H7 (cell line): ENCODE data around the gene TBX2. TPM values are rescaled to one million over a fixed set of nuclear protein-coding genes. Genes with fewer than 3 reads are reported as not detected.
"Not testable (repeated sequence)": the region's sequence is repeated elsewhere in the genome, so short reads cannot be mapped to it uniquely, and the experiment has no call there.

ENCODE experiments used
- DNase-seq: peaks from one replicate; pipeline ENCODE4 v3.0.0; 2012
- H3K27me3 ChIP-seq: 2 replicates; pipeline ENCODE4 v1.6.0; 2011; ENCODE audit warnings: mild to moderate bottlenecking, low read length; ENCODE audit not compliant: control insufficient read depth, insufficient read depth
- H3K36me3 ChIP-seq: replicated peaks from 2 replicates; pipeline ENCODE4 v1.5.1; 2011; ENCODE audit warnings: low read length; ENCODE audit not compliant: control insufficient read depth, insufficient read depth
- H3K4me3 ChIP-seq: 2 replicates; pipeline ENCODE4 v1.5.1; 2011; ENCODE audit warnings: low read depth, mild to moderate bottlenecking, control low read depth, low read length, moderate library complexity; ENCODE audit not compliant: insufficient read depth
- total RNA-seq: library from RNA; depleted of rRNA; stranded (reverse); fragments of >200 nt; shearing (Covaris generic); gene quantifications from 2 replicates; pipeline ENCODE4 v1.2.3, GENCODE V29; 2014; rRNA removed

The TBX2 gene
- not detected in 2 replicates for total RNA-seq

DNA sequence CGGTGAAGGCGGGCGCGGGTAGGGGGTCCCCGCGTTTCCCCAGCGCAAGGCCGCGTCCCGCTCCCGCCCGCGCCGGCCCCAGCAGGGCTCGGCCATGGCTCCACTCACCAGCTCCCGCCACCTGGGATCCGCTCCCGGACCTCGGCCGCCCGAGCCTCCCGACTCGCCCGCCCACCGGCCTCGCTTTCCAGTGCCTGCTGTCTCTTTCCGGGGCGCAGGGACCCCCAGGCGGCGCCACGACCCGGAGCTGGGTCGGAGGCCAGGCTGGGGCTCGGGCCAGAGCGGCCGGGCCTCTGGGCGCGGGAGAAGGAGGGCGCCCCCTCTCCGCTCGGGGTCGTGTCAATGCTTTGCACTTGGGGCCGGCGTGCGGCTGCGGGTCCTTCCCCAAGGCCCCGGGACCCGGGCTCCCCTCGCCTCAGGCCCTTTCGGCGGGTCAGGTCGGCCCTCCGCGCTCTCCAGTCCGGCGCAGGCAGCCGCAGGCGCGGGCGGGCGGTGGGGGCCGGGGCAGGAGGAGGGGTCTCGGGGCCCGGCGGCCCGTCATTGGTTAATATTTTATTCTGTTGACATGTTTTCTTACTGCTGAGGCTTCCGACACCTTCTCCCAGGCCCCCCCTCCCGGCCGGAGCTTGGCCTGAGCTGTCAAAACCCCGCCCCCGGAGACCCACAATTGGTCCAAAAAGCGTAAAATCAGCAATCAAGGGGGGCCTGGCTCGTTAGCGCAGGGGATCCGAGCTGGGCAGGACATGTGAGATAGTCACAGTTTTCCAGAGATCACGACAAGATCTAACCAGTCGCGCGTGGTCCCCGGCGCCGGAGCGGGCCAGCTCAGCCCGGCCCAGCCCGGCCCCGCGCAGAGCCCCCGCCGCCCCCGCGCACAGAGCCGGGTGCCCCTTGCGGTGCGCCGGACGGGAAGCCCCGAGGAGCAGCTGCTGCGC is at the start of gene TBX2:
Gene TBX2 (plus strand): TSS at position 713 of the 935 bp plus-strand sequence. CDS start 334 bp downstream, outside the sequence.
- DNase-seq = peak; percentile 96
- peaks cover 97% of the 10 kb centered on the region for H3K27me3 ChIP-seq
- no peaks in the 10 kb centered on the region for H3K36me3 ChIP-seq
- peak within 1 kb of the TSS; percentile 34 for H3K4me3 ChIP-seq

- H3K4me3 ChIP-seq = no peak overlapping the region
- no peaks in the 10 kb centered on the region for H3K27me3 ChIP-seq
- H3K36me3 ChIP-seq = no peaks in the 10 kb centered on the region
- DNase-seq = no peak
Measured at GRCh38 chr17:61351745-61352407, 47.8 kb upstream of the TBX2 start.

GRCh38 chr17:61352408-61352770 is 47.3 kb upstream of the TBX2 start:
- H3K36me3 ChIP-seq = no peaks in the 10 kb centered on the region
- no peaks in the 10 kb centered on the region for H3K27me3 ChIP-seq
- no peak for DNase-seq
- no peak overlapping the region for H3K4me3 ChIP-seq

DNA sequence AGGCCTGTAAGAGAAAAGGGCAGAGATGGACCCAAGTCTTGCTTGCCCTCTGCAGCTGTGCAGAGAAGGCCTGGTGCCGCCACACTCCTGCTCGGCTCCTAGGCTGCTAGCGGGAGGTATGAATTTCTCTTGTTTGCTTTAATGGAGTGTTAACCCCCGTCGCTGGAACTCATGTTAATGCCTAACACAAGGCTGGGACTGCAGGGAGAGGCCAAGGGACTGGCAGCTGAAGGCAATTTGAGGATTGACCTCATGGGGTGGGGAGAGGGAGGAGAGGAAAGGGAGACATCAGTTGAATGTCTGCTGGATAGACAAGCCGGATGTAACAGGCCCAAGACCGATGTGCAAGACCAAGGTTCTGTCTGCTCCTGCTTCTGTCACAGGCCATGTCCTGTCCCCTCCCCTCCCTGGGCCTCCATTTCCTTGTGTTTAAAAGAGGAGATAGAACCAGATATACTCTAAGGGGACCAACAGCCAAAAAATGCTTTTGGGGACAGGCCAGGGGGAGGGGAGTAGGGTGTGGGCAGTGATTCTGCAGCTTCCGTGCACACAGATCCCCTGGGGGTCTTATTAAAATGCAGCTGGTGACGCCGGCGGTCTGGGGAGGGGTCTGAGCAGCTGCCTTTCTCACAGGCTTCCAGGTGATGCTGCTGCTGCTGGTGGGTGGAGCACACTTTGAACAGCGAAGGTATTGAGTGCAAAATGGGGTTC is 46.7 kb upstream of the TBX2 start:
- no peak for DNase-seq

DNA sequence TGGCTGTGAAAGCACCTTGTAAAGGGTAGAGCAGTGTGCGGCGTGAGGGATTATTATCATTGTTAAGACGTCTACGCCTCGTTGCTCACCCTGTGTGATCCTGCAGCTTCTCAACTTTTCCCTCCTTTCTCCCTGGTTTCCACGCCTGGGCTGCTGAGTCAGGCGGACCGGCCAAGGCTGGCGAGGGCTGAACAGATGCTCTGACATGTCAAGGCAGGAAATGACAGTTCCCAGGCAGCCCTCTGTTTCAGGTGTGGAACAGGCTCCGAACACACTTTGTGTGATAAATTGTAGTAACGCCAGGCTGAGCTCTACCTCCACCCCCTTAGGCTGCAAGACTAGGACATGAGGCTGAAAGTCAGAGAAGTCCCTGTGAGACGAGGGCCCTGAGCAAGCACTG is 46.0 kb upstream of the TBX2 start:
- Histone ChIP-seq H3K4me3 (no peak overlapping the region), H3K36me3 (no peaks in the 10 kb centered on the region), H3K27me3 (no peaks in the 10 kb centered on the region)
- no peak for DNase-seq

More for the DNA sequence above, 46.7 kb upstream of the TBX2 start:
- Histone ChIP-seq H3K36me3 (no peaks in the 10 kb centered on the region), H3K4me3 (no peak overlapping the region), H3K27me3 (no peaks in the 10 kb centered on the region)

GRCh38 chr17:61354895-61355874 is 44.5 kb upstream of the TBX2 start:
- Histone ChIP-seq H3K27me3 (no peaks in the 10 kb centered on the region), H3K36me3 (no peaks in the 10 kb centered on the region), H3K4me3 (no peak overlapping the region)
- peak; percentile 57 for DNase-seq

GRCh38 chr17:61357061-61357460 is 42.6 kb upstream of the TBX2 start:
- not testable (repeated sequence) for H3K27me3 ChIP-seq, DNase-seq, H3K4me3 ChIP-seq, H3K36me3 ChIP-seq

DNA sequence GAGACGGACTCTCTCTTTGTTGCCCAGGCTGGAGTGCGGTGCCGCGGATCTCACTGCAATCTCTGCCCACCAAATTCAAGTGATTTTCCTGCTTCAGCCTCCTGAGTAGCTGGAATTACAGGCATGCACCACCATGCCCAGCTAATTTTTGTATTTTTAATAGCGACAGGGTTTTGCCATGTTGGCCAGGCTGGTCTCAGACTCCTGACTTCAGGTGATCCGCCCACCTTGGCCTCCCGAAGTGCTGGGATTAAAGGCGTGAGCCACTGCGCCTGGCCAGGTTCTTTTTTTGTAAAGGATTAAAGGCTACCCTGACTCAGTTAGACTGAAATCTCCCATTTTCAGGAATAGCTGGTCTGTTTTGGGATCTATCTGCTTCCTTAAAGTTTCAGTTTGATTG is 40.1 kb upstream of the TBX2 start:
- not testable (repeated sequence) for H3K36me3 ChIP-seq, H3K27me3 ChIP-seq, H3K4me3 ChIP-seq, DNase-seq

- Histone ChIP-seq H3K27me3 (no peaks in the 10 kb centered on the region), H3K4me3 (no peak overlapping the region), H3K36me3 (no peaks in the 10 kb centered on the region)
- no peak for DNase-seq
Measured at GRCh38 chr17:61360318-61360943, 39.2 kb upstream of the TBX2 start.

GRCh38 chr17:61361084-61361483 is 38.6 kb upstream of the TBX2 start:
- no peaks in the 10 kb centered on the region for H3K27me3 ChIP-seq
- no peak for DNase-seq
- no peaks in the 10 kb centered on the region for H3K36me3 ChIP-seq
- H3K4me3 ChIP-seq = no peak overlapping the region

DNA sequence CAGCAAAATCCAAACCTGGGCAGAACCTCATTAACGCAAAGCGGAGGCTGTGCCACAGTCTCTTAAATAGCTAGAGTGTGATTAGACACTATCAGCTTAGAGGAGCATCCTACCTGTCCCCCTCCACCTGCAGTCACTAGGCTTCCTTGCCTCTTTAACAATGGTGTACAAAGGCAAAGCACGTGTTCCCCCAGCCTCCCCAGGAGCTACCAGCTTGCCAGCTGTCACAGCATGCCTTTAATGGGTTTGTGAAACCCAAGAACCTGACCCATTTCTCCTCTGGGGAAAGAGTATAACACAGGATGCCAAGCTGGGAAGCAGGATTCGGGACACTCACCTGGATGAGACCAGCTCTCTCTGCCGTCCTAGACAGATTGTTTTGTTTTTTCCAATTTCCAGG is 37.2 kb upstream of the TBX2 start:
- H3K27me3 ChIP-seq = no peaks in the 10 kb centered on the region
- no peaks in the 10 kb centered on the region for H3K36me3 ChIP-seq
- DNase-seq = no peak
- no peak overlapping the region for H3K4me3 ChIP-seq

GRCh38 chr17:61362852-61363600 is 36.6 kb upstream of the TBX2 start:
- H3K36me3 ChIP-seq = no peaks in the 10 kb centered on the region
- no peak overlapping the region for H3K4me3 ChIP-seq
- no peaks in the 10 kb centered on the region for H3K27me3 ChIP-seq
- no peak for DNase-seq
